HG02840 (cell line): ENCODE results near the gene BID.
"Not testable (repeated sequence)": the region's sequence is repeated elsewhere in the genome, so short reads cannot be mapped to it uniquely, and the experiment has no call there.

Source experiments
- ATAC-seq: cut with Tn5 transposase; IDR thresholded peaks from one replicate; pipeline ENCODE4 v1.9.1; 2021; ENCODE audit warnings: mild to moderate bottlenecking, moderate library complexity, moderate number of reproducible peaks; ENCODE audit not compliant: unreplicated experiment, low FRiP score

The BID gene

DNA sequence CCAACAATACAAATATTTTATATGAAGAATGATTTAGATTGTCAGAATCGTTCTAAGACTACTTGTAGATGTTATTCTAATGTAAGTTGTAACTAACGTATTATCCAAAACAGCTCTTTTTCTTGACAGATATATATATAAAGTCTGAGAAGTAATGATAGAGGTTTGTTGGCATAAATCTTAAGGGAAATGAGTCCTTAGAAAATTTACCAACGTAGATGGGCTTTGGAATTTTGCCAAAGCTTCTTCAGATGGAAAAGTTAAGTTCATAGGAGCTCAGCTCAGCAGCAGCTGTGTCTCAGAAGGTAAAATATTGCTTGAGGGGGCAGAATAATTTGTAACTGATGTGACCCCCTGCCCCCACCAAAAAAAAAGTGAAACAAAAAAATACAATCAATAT is 66.7 kb downstream of the BID start:
- no peak for ATAC-seq

DNA sequence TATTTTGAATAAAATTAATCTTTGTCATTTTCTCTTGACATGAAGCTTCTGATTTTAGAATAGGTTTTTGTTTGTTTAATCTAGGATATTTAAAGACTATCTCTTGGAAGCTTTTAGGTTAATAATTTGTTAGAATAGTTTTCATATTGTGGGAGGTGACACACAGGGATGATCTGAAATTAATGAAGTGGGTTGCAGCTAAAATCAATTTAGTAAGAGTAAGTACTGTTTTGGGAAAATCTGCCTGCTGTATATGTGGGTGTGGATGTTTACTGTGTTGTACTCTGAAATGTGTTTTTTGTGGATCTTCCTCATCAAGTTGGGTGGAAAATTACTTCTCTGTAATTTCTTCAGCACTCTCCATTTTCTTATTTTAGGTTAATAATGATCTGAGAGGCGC is 67.3 kb downstream of the BID start:
- ATAC-seq, result no peak

DNA sequence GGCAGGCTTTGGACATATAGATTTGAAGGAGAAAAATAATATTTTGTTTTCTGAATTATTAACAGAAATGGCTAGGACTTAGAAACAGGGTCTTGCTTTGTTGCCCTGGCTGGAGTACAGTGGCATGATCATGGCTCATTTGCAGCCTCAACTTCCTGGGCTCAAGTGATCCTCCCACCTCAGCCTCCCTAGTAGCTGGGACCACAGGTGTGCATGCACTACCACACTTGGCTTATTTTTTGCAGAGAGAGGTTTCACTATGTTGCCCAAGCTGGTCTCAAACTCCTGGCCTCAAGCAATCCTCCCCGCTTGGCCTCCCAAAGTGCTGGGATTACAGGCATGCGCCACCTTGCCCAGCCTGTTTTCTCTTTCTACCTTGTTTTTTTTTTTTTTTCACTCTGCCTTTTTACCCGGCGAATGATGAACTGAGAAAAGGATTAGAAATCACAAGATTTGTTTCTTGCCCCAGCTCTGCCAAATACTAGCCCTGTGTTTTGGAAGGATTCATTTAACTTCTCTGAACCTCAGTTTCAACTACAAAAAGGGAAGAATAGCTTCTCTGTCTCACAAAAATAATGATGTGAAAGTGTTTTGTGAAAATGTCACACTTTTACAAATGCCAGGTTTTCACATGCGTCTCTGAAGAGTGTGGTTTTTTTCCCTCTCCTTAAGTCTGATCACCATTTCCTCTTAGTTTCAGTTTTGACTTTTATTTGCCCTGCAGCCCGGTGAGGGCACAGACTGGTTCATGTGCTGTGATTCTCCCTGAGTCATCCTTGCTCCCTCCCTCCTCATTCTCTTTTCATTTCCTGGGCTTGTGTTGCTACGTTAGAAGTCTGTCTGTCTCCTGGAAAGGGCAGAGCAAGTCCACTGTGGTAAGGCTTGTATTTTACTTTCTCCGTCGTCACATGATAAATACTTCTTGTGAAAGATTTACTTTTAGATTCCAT is 68.0 kb downstream of the BID start:
- peak; percentile 76 for ATAC-seq

DNA sequence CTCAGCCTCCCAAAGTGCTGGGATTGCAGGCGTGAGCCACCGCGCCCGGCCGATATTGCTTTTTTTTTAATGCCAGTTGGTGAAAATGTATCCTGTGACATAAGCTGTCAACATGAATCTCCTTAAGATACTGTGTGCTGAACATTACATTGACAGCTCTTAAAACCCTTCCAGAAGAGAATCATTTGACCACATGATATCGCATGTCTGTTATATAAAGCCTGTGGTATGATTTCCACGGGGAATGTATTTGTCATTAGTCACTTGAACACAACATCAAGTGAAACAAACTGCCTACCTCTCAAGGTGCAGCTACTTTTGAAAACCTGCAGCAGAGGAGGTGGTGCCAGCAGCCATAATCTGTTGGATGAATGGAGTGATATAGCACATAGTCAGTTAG is 68.7 kb downstream of the BID start:
- ATAC-seq, result no peak

DNA sequence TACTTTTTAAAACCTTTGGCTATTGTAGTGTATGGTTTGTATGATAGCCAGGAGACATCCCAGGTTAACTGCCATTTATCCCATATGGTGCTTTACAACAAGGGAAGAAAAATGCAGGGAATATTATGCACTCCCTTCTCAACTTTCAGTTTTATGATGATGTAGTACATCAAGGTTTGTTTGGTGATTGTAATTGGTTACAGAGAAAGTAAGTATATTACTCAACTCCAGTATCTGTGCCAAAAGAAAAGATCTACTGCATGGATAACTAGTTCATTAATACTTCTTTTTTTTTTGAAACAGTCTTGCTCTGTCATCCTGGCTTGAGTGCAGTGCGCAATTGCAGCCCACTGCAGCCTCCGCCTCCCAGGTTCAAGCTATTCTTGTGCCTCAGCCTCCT is 70.5 kb downstream of the BID start:
- ATAC-seq, result no peak

DNA sequence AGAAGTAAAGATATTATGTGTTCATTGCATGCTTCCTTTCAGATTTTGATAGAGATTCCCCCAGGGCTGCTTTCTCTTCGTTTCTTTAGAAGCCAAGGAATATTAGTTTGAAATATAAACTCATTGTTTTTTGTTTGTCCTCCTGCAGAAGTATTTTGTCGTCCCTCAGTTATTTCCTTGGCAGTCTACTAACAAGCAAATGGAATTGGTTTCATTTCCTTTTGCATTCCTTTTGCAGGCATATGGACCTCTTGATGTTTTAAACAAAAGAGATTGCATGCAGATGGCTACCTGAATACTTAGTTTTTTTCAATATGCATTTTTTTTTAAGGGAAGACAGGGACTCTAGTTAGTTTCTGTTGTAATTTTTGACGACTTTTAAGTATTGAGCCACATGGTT is 73.5 kb downstream of the BID start:
- ATAC-seq, result no peak

GRCh38 chr22:17699696-17700340 is 74.5 kb downstream of the BID start:
- ATAC-seq, result no peak

DNA sequence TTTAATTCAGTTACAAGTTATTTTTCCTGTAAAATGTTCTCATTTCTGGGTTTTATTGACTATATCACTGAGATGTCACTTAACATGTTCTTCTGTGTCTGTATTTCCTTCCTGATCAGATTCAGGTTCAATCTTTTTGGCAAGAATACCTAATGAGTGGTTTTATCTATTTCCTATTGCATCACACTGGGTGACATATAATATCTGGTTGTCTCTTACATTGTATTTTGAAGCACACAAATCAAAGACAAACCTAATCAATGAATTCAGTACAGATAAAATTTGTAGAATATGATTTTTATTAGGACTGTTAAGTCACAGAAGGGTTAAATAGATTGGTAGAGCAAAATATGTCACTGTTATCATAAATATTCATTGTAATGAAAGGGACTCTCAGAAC is 75.3 kb downstream of the BID start:
- no peak for ATAC-seq

- not testable (repeated sequence) for ATAC-seq
Observed at GRCh38 chr22:17698276-17698675, 76.0 kb downstream of the BID start.

- not testable (repeated sequence) for ATAC-seq
Observed at GRCh38 chr22:17697196-17697595, 77.1 kb downstream of the BID start.

- no peak for ATAC-seq
Observed at GRCh38 chr22:17695986-17696385, 78.3 kb downstream of the BID start.

- ATAC-seq, result no peak
Observed at GRCh38 chr22:17694752-17695151, 79.5 kb downstream of the BID start.

DNA sequence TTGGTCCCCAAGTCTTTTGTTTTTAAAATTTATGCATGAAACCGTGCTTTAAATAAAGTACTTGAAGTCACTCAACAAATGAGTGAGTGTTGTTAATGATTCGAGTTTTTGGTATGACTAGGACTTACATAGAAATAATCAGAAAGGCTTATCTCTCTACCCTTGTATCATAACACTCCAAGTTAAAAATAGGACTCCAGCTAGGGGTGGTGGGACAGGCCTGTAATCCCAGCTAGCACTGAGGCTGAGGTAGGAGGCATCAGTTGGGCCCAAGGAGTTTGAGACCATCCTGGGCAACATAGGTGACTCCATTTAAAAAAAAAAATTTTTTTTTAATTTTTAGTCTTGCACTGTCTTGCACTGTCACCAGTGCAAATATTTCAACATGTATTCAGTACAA is 80.1 kb downstream of the BID start:
- ATAC-seq, result no peak

GRCh38 chr22:17692841-17693240 is 81.4 kb downstream of the BID start:
- no peak for ATAC-seq

- ATAC-seq, result no peak
Observed at GRCh38 chr22:17684245-17684644, 90.0 kb downstream of the BID start.
